COLO668 (cell line): ENCODE measurements around the gene DGLUCY.
A peak's percentile ranks its signal among the peaks of the same experiment; 100 is the strongest.
"Not testable (repeated sequence)": the region's sequence is repeated elsewhere in the genome, so short reads cannot be mapped to it uniquely, and the experiment has no call there.

Source experiments
- DNase-seq: peaks from one replicate; lab custom pipeline; 2025; ENCODE audit not compliant: unreplicated experiment; lab: John Stamatoyannopoulos, UW

The DGLUCY gene

DNA sequence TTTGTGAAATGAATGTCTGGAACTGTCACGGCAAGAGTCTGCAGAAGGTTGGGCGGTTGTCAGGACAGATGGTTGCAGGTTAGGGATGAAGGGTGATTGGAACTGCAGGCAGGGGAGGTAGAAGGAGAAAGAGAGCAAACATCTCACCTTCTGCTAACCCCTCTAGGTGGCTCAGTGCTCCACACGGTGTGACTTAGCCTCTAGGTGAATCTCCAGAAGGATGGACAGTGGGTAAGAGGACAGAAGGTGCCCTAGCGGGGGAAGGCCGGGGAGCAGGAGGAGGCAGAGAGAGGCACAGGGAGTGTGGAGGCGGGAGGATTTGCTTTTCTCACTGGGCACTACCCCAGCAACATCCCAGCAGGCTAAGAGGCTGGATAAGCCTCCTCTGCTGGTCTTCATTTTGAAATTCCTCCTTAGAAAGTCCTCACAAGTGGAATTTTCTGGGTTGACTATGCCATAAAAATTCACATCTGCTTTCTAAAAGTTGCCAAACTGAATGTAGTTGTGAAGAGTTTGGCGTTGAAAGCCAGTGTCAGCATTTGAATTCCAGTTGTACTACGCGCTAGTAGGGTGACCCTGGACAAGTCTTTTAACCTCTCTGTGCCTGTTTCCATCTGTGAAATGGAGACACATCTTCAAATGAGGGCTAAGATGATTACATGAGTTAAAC, 141.3 kb downstream of the DGLUCY start:
- DNase-seq, result no peak

DNA sequence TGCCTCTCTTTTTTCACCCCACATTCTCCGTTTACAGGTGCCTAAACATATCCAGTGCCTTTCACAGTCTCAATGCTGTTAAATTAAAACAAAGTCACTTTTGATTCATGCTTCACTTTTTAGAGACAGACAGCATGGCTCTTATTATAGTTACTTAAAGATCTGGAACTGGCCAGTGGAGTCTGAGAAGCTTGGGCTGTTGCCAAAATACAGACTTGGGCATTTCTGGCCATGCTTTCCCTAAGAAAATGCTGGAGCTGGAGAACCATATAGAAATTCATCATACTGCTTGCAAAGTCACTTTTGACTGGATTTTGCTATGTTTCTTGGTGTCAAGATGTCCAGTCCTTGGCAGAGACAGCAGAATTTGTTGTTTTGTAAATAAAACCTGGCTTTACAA, 142.8 kb downstream of the DGLUCY start:
- no peak for DNase-seq

DNA sequence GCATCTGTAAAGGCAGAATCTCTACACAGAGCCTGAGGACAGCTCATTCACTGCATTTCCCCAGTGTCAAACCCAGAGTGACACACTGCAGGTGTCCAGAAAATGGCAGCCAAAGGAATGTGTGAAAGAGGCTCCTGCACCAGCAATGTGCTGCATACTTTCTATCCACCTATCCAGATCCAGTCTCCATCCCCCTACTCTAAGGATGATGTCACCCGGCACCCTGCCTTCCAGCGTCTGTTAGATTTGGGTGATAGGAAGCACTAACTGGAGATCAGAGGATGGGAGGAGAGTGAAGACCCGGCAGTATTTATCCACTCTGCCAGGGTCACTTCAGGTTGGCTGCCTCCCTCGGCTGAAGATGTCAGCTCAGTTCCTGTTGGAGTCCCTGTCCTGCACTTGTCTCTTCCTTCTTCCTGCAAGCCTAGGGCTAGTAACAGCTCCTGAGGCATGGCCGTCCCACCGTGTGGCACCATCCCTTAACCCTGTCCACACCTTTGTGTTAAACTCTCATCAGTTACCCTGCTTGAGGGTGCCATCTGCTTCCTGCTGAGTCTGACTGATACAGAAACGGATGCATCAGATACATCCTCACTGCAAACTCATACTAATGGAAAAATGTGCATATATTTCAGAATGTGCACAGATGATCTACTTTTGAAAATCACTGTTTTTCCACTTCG, 143.6 kb downstream of the DGLUCY start:
- no peak for DNase-seq

DNA sequence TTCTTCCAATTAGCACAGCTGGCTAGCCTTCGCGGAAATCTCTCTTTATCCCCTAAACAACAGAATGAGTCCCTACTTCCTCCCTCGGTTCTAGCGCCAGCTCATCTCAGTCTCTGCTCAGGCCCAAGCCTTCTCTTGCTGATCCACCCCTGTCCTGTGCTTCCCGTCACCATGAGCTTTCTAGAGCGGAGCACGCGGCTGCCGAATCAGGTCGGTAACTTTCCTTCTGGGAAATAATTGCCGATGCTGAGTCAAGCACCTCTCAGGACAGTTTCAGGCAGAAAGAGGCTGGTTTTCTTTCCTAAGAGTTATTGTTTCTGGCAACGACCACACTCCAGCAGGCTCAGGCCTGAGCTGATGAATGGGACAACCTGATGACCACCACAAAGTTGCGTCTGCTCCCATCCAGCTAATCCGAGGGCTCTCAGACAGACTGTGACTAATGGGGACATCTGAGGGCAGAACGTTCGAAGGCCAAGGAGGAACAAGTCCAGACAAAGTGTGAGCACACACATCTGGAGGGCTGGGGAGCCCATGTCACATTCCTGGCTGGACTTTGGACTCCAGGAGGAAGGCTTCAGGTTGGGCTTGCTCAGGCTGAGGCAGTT, 144.2 kb downstream of the DGLUCY start:
- no peak for DNase-seq

DNA sequence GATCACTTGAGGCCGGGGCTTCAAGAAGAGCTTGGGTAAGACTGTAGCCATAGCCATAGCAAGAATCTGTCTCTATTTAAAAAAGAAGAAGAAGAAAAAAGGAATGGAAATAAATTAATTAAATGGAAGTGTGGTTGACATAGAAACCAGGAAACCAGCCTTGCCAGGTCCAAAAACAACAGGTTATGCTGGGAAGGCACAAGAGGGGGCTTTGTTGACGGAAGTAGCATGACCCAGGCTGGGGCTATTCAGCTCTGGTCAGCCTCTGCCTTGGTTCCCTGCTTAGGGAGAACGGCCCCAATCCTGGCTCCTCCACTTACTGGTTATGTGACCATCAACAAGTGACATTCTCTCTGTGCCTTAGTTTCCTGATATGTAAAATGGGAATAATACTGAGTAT, 145.0 kb downstream of the DGLUCY start:
- DNase-seq, result no peak

DNA sequence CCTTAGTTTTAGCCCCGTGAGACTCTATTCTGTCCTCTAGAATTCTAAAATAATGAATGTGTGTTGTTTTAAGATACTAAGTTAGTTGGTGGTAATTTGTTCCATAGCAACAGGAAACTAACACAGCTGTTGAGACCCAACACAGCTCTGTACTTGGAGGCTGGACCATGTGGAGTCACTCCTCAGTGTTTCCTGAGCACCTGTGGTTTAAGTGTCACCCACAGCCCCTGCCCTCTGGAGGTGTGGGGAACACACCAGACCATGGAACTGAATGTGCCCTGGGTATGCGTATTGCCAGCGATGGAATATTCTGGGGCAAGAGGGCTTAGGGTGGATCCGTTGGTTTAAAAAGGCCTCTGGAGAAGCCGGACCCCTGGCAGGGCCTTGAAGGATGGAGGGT, 147.2 kb downstream of the DGLUCY start:
- DNase-seq, result no peak

DNA sequence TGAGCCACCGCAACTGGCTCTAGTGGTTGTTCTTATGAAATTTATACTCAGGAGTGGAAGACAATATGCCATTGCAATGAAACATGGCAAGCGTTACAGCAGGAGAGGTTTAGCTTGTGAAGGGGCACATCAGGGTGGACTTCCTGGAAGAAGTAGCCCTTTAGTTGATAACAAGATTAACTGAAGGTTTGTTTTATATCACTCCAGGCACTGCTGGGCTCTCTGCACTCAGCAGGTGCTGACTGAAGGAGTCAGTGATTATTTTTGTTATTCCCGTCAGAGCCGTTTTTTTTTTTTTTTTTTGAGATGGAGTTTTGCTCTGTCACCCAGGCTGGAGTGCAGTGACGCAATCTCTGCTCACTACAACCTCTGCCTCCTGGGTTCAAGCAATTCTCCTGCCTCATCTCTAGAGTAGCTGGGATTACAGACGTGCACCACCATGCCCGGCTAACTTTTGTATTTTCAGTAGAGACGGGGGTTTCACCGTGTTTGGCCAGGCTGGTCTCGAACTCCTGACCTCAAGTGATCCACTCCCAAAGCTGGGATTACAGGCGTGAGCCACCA, 148.2 kb downstream of the DGLUCY start:
- no peak for DNase-seq

DNA sequence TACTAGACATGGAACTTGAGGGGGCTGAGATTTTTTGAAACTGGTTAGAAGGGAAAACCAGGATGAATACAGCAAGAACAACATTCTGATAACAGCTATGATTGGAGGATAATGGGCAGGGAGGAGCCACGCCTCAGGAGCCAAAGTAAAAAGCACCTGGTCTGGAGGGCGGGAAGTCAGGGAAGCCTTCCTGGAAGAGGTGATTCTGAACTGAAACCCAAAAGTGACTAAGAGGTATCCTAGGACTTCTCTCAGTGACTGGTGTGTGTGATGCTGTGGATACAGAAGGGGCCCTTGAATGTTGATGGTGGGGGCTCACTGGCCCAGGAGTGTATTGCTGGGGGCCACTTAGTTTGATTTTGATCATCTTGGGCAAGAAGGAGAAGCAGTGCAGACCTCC, 149.5 kb downstream of the DGLUCY start:
- DNase-seq, result no peak

DNA sequence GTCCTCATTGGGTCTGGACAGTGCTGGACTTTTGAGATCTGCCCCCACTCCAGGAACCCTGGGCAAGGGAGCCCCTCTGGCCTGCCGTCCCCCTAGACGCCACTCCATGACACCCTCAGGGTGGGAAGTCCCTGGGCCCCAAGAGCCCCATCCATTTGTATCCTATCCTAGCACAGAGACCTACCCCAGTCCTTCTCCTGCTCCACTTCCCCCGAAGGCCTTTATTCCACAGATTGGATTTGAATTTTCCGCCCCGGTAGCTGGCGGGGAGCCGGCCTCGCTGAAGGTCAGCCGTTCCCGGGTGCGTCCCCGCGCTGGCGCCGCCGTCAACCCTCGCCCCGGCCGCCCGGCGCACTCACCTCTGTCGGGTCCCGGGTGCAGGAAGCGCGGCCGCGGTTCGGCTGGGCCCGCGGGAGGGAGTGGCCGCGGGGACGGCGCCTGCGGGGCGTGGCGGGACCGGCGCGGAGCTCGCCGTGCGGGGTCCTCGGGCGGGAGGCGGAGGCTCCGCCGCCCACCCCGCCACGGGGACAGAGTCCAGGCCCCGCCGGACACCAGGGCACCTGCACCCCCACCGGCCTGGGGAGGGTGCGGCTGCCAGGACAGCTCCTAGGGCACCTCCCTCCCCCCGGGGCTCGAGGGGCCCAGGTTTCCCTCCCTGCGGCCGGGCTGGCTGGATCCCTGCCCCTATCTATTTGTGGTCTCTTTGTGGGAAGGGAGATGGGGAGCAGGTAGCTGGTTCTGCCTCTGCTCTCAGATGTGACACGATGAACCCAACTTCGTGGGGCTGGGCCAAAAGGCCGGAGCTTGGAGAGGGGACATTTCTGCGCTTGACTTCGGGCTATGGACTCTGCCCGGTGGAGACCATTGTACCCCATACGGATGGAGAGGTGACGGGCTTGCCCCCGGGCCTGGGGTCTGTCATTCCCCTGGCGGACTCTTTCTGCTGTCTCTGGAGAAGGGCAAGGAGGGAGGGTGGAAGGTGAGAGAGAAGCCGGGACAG, 150.6 kb downstream of the DGLUCY start:
- DNase-seq, result peak; percentile 64

DNA sequence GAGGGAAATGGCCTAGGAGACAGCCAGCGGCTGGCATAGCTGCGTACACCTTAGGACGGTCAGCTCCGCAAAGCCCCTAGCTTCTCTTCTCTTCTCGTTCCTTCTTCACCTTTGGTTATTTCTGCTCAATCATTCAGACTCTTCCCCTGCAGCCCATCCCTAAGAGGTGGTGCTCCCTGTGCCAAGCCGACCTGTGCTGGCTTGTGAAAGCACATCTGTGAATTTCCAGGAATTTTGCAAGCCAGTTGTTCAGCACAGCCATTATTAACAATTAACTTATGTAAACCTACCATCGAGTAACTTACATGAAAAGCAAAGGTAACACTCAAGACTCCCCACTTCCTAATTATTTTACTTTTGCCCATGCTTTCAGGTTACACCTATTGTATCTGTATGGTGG, 151.5 kb downstream of the DGLUCY start:
- no peak for DNase-seq

DNA sequence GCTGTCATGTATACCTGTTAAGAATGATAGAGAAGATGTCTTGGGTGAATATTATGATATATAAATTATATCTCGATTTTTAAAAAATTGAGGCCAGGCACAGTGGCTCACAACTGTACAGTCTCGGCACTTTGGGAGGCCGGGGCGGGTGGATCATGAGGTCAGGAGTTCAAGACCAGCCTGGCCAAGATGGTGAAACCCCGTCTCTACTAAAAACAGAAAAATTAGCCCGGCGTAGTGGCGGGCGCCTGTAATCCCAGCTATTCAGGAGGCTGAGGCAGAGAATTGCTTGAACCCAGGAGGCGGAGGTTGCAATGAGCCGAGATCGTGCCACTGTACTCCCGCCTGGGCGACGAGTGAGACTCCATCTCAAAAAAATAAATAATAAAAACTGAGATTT, 152.4 kb downstream of the DGLUCY start:
- not testable (repeated sequence) for DNase-seq

DNA sequence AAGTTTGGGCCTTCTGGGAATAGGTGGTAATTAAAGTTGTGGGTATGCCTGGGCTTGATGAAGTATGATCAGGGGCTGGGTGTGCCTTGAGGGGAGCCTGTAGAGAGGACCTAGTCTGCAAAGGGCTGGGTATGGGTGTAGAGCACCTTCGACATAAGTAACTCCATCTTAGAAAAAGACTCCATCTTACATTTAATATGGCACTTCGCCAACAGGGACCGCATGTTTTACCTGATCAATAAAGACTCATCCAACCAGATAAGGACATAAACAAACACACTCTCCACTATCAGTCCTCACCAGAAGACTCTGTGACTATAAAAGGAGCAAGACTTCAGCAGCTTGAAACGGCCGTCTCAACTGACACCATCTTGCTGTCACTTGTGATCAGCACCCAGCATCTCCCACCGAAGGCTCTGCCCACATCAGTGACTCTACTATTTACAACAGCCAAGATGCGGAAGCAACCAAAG, 154.1 kb downstream of the DGLUCY start:
- DNase-seq, result no peak

DNA sequence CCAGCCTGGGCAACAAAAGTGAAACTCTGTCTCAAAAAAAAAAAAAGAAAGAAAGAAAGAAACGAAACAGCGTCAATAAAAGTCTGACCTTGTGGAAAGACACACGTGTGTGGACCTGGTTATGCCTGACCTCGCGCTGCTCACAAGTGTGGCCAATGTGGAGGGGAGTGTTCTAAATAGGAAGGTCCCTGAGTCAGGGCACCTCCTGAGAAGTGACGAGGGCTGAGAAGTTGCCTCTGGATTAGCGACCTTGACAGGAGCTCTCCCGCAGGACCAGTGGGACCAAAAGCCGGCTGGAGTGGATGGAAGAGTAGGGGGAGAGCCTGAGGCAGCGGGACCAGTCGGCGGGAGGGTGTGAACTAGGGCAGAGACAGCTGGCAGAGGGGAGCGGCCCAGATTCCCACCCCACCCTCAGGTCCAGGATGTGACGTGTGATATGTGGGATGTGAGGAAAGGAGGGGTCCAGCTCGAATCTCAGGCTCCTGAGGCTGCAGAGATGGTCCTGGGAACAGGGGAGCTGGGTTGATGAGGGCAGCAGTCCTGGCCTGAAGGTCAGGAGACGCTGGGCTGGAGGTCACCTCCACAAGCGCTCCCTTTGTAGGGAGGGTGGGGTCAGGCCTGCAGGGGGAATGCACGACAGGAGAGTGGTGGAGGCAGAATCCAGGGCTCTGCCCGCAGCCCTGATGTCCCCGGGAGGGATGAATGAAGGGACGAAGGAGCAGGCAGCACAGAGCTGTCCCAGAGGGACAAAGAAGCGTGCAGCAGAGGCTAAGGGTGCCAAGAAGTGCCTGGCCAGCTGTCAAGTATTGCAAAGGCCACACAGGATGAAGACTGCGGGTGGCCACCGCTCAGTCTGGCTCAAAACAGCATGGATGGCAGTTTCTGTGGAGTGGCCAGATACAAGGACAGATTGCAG, 155.5 kb downstream of the DGLUCY start:
- no peak for DNase-seq

DNA sequence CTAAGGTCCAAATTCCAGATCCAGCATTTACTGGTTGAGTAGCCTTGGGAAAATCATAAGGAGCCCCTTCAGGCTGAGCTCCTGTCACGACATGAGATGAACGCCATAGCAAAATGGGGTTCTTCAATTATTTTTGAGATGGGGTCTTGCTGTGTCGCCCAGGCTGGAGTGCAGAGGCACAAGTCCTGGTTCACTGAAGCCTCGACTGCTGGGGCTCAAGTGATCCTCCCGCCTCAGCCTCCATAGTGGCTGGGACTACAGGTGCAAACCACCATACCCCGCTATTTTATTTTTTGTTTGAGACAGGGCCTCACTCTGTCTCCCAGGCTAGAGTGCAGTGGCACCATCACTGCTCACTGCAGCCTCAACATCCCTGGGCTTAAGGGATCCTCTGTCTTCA, 156.3 kb downstream of the DGLUCY start:
- DNase-seq, result no peak

DNA sequence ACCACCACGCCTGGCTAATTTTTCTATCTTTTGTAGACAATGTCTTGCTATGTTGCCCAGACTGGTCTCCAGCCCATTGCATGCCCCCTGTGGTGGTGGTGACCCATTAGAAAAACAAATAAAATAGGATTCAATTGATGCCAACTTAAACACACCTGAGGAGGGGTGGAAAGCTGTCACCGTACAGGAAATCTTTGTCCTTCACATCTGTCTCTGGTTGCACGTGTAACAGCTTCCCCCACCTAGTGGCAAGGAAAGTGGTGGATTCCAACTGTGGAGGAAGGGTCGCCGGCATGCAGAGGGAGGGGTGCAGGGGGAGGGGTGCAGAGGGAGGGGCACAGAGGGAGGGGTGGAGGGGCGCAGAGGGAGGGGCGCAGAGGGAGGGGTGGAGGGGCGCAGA, 156.7 kb downstream of the DGLUCY start:
- DNase-seq, result no peak

DNA sequence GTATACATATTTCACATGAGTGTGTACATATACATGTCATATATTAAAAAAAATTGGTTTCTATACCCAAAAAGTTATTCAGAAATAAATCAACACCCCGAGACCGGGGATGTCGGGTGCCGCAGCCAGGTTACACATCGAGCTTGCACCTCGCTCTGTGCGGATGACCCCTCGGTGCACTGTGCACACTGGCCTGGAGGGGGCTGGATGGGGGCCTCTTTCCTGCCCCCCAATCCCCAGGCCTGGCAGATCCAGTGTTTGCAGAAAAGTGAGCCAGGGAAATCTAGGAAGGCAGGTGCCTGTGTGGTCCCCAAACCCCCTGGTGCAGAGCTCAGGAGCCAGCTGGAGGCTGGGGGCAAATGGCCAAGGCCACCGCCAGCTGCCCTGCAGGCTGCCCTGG, 157.8 kb downstream of the DGLUCY start:
- no peak for DNase-seq

DNA sequence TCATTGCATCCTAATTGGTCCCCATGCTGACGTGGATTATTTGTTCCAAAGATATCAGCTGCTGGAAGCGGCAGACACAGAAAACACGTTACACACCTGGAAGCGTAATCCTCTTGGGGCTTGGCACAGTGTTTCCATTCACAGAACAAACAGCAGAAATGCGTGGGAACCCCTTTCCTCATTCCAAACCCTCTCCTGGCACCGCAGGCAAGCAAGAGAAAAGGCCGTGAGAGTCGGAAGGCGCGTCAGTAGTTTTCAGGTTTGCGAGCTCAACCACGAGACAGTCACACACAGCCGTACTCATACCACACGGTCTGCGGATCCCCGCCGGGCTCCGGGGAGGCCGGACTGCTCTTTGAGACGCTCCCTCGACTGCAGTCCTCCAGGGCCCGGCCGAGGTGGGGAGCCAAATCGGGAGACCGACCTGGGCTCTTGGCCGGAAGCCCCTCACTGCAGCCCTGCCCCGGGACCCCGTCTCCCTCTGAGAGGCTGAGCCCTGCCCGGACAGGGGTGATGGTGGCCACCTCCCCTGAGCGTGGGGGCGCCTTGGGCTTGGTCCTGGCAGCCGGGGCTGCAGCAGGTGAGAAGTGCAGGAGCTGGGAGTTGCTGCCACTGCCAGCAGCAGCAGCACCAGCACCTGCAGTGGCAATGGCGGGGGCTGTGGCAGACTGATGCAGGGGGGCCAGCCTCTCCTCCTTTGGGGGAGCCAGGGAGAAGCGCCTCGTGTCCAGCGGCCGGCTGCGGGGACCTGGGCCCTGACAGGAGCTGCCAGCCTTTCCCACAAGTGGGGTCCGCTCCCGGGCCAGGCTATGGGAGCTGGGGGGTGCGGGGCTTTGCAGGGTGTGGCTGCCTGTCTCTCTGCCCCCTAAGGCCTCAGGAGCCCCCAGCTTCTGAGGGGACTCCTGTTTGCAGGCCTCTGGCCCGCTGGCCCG, 158.7 kb downstream of the DGLUCY start:
- no peak for DNase-seq

DNA sequence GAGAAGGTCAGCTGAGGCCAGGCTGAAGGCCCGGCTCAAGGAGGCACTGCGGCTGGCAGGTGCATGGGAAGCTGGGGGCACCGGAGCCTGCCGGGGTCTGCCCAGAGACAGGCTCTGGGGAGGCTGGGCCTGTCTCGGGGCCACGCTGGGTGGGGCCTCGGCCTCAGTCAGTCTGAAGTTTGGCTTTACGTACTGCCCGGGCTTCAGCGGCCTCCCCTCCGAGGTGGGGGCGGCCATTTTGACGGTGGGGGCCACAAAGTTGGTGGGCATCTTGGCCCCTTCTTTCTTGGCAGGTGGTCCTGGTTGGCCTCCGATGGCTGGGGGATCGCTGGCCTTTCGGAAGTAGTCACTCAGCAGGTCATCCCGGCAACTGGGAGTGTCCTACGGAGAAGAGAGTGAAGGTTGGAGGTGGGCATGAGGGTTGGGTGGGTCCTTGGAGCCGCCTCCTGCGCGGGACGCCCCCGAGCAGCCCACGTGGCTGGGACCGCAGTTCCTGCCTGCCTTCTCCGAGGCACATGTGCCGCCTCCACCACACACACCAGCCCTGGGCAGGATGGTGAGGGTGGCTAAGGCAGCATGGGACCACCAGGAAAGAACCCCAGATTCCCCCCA, 159.5 kb downstream of the DGLUCY start:
- DNase-seq, result no peak
